Loucy (cell line): Measurements from ENCODE around the gene ABCF1.

Experiments used
- CTCF ChIP-seq: fragments of 200-600 bp; sonication (generic); conservative IDR thresholded peaks from 2 replicates; pipeline ENCODE4 v1.5.1; 2014; ENCODE audit warnings: mild to moderate bottlenecking, antibody characterized with exemption, low read length
- EZH2phosphoT487 ChIP-seq: fragments of 200-600 bp; IDR thresholded peaks from 2 replicates; pipeline ENCODE4 v1.6.1; 2018; ENCODE audit warnings: antibody characterized with exemption, mild to moderate bottlenecking, moderate library complexity, borderline replicate concordance

- TF ChIP-seq CTCF (no peak), EZH2phosphoT487 (no peak)
Observed at GRCh38 chr6:30562470-30563425, 8.5 kb upstream of the ABCF1 start.
